K562 (cell line): ENCODE measurements around the gene DGKB. TPM values are rescaled to one million over a fixed set of nuclear protein-coding genes. Genes with fewer than 3 reads are reported as not detected.

Experiments used
- ATAC-seq: fragments of 200-7000 bp; cut with Tn5 transposase; 3 replicates; pipeline ENCODE4 v1.9.1; 2020; ENCODE audit warnings: moderate library complexity
- BruUV-seq: library from RNA; stranded (reverse); fragments of 400-500 nt; replicated peaks from 2 replicates; lab custom pipeline; 2021; lab: Mats Ljungman, UMichigan
- CTCF ChIA-PET: fragments of 300-600 bp; formaldehyde crosslinking; extraction: SDS; loops from one replicate; lab custom pipeline; 2021; ENCODE audit warnings: low intra/inter-chr PET ratio; lab: Yijun Ruan, JAX
- POLR2A ChIA-PET: fragments of 300-600, 350-650 bp; sonication (Branson Sonifier 250); formaldehyde crosslinking; extraction: SDS; loops from one replicate; lab custom pipeline; 2021; ENCODE audit warnings: antibody characterized with exemption, inconsistent platforms; lab: Yijun Ruan, JAX
- DNase-seq, 4 experiments: peaks; one replicate each; pipeline versions ENCODE4 v3.0.0 to v3.0.0-alpha.2; 2011 to 2018; ENCODE audit warnings: low spot score in 3 of 4, mixed read lengths in 3 of 4; ENCODE audit errors: extremely low read depth in 1 of 4
- FAIRE-seq: peaks from 2 replicates; lab custom pipeline; 2011; peaks lifted over from hg19 to GRCh38; lab: Jason Lieb, UNC
- H2AFZ ChIP-seq: 2 replicates; pipeline ENCODE4 v1.6.0; 2011; ENCODE audit warnings: low read depth, low read length, control low read depth, inconsistent platforms
- H3K27ac ChIP-seq: fragments of 200-600 bp; 3 replicates; pipeline ENCODE4 v1.8.0; 2011; ENCODE audit warnings: low read depth, mild to moderate bottlenecking, control low read depth, inconsistent platforms, low read length, moderate library complexity, mixed read lengths; ENCODE audit errors: extremely low read depth
- H3K27me3 ChIP-seq, 2 experiments: fragments of 300-600 bp in 1 of 2; 2 replicates in 1 of 2; 3 replicates in 1 of 2; pipeline versions ENCODE4 v1.6.0 to v1.8.0; 2011; ENCODE audit warnings: inconsistent platforms in 2 of 2, low read length in 2 of 2, mild to moderate bottlenecking in 1 of 2, mixed read lengths in 1 of 2, moderate library complexity in 1 of 2; ENCODE audit not compliant: control insufficient read depth in 2 of 2, insufficient read depth in 2 of 2
- H3K36me3 ChIP-seq: fragments of 300-600 bp; 3 replicates; pipeline ENCODE4 v1.8.0; 2011; ENCODE audit warnings: mild to moderate bottlenecking, low read length, inconsistent platforms; ENCODE audit not compliant: control insufficient read depth, insufficient read depth
- H3K4me1 ChIP-seq, 2 experiments: fragments of 200-600 bp in 1 of 2; replicated peaks in 1 of 2; 2 replicates in 1 of 2; 3 replicates in 1 of 2; pipeline versions ENCODE4 v1.5.1 to v1.8.0; 2011; ENCODE audit warnings: inconsistent platforms in 2 of 2, low read length in 2 of 2, mild to moderate bottlenecking in 1 of 2, mixed read lengths in 1 of 2, moderate library complexity in 1 of 2; ENCODE audit not compliant: control insufficient read depth in 2 of 2, insufficient read depth in 2 of 2
- H3K4me2 ChIP-seq: 2 replicates; pipeline ENCODE4 v1.6.1; 2011; ENCODE audit warnings: low read length, control low read depth, inconsistent platforms, mixed read lengths; ENCODE audit not compliant: insufficient read depth
- H3K4me3 ChIP-seq: fragments of 200-600 bp; sonication (generic), shearing (Covaris generic); 2 replicates; pipeline ENCODE4 v1.5.1; 2016; ENCODE audit warnings: control low read depth, inconsistent platforms
- H3K79me2 ChIP-seq: fragments of 200-600 bp; 3 replicates; pipeline ENCODE4 v1.8.0; 2011; ENCODE audit warnings: low read length, inconsistent platforms; ENCODE audit not compliant: control insufficient read depth, insufficient read depth
- H3K9ac ChIP-seq, 2 experiments: 2 replicates each; pipeline versions ENCODE4 v1.6.0 to v1.6.1; 2011; ENCODE audit warnings: low read depth in 2 of 2, low read length in 2 of 2, control low read depth in 1 of 2, inconsistent platforms in 1 of 2, mild to moderate bottlenecking in 1 of 2, mixed read lengths in 1 of 2; ENCODE audit not compliant: insufficient read depth in 1 of 2
- H3K9me1 ChIP-seq: one replicate; pipeline ENCODE4 v1.6.0; 2011; ENCODE audit warnings: inconsistent platforms, mild to moderate bottlenecking, low read length, moderate library complexity; ENCODE audit not compliant: control insufficient read depth, insufficient read depth
- H3K9me3 ChIP-seq: replicated peaks from 2 replicates; pipeline ENCODE4 v1.5.1; 2011; ENCODE audit warnings: low read depth, low read length, inconsistent platforms; ENCODE audit not compliant: control insufficient read depth, insufficient read depth
- H4K20me1 ChIP-seq: replicated peaks from 2 replicates; pipeline ENCODE4 v1.6.1; 2011; ENCODE audit warnings: low read length, inconsistent platforms, mixed read lengths; ENCODE audit not compliant: control insufficient read depth, insufficient read depth
- ARHGAP35 ChIP-seq: fragments of 450-650 bp; IDR thresholded peaks from 2 replicates; pipeline ENCODE4 v1.6.1; 2018; ENCODE audit not compliant: partially characterized antibody
- ASH1L ChIP-seq: fragments of 450-650 bp; IDR thresholded peaks from 2 replicates; pipeline ENCODE4 v1.6.1; 2018; ENCODE audit warnings: borderline replicate concordance, mild to moderate bottlenecking, low read depth; ENCODE audit not compliant: partially characterized antibody
- FIP1L1 ChIP-seq: fragments of 200-400 bp; formaldehyde crosslinking; IDR thresholded peaks from 2 replicates; pipeline ENCODE4 v1.6.1; 2018; ENCODE audit warnings: mild to moderate bottlenecking, low read depth, low read length; ENCODE audit not compliant: poor library complexity, severe bottlenecking
- GABPB2 ChIP-seq: fragments of 250-450 bp; sonication (Bioruptor Pico); conservative IDR thresholded peaks from 2 replicates; pipeline ENCODE4 v1.5.1; 2021; ENCODE audit warnings: mild to moderate bottlenecking
- HDAC3 ChIP-seq: fragments of 450-650 bp; IDR thresholded peaks from 2 replicates; pipeline ENCODE4 v1.6.1; 2018; ENCODE audit warnings: borderline replicate concordance, mild to moderate bottlenecking, moderate library complexity; ENCODE audit not compliant: partially characterized antibody
- HES1 ChIP-seq: fragments of 450-650 bp; IDR thresholded peaks from 2 replicates; pipeline ENCODE4 v1.6.1; 2016; ENCODE audit warnings: low read depth, mild to moderate bottlenecking, moderate library complexity
- KLF16 ChIP-seq: IDR thresholded peaks from 2 replicates; pipeline ENCODE4 v1.6.1; 2016; ENCODE audit warnings: antibody characterized with exemption
- NKRF ChIP-seq: fragments of 450-650 bp; IDR thresholded peaks from 2 replicates; pipeline ENCODE4 v1.6.1; 2016; ENCODE audit warnings: borderline replicate concordance
- NR1H2 ChIP-seq: sonication (generic); formaldehyde crosslinking; IDR thresholded peaks from 2 replicates; pipeline ENCODE4 v1.4.0; 2020; ENCODE audit warnings: mild to moderate bottlenecking, missing genetic modification reagents
- PYGO2 ChIP-seq: fragments of 450-650 bp; IDR thresholded peaks from 2 replicates; pipeline ENCODE4 v1.6.1; 2016; ENCODE audit warnings: mild to moderate bottlenecking, missing genetic modification characterization, moderate library complexity, missing compliant biosample characterization
- SMARCA5 ChIP-seq: fragments of 450-650 bp; IDR thresholded peaks from 2 replicates; pipeline ENCODE4 v1.6.1; 2016
- SMARCB1 ChIP-seq: IDR thresholded peaks from 2 replicates; pipeline ENCODE4 v1.6.1; 2011; ENCODE audit warnings: improper control_type of control experiment, low read depth; ENCODE audit not compliant: insufficient read length
- YY1 ChIP-seq, 3 experiments: IDR thresholded peaks; 2 replicates each; pipeline ENCODE4 v1.6.1; 2011; ENCODE audit warnings: low read length in 2 of 3, mild to moderate bottlenecking in 2 of 3, moderate library complexity in 2 of 3, borderline replicate concordance in 1 of 3, control low read depth in 1 of 3, low read depth in 1 of 3; ENCODE audit not compliant: insufficient read depth in 3 of 3, insufficient replicate concordance in 2 of 3, control insufficient read depth in 1 of 3, insufficient read length in 1 of 3; ENCODE audit errors: extremely low read depth in 1 of 3
- ZNF124 ChIP-seq: sonication (generic); formaldehyde crosslinking; IDR thresholded peaks from 2 replicates; pipeline ENCODE4 v1.8.1; 2022; ENCODE audit warnings: missing genetic modification reagents
- ZNF584 ChIP-seq: fragments of 200-800 bp; sonication (Bioruptor generic); IDR thresholded peaks from 2 replicates; pipeline ENCODE4 v1.6.1; 2016; ENCODE audit warnings: low read depth, mild to moderate bottlenecking, missing genetic modification characterization, missing compliant biosample characterization
- WGBS: fragments of 100-300 bp; shearing (Covaris generic); methylation state at CpG from one replicate; pipeline ENCODE4 v1.1.6; 2016; ENCODE audit warnings: low coverage, mixed read lengths; ENCODE audit not compliant: insufficient coverage; ENCODE audit errors: missing lambda C conversion rate; 5-methylcytosine and 5-hydroxymethylcytosine counted together
- in situ Hi-C: fragments of 300-500 bp; cut with MboI; formaldehyde crosslinking; loops from 4 replicates; pipeline ENCODE4 v1.15.0; 2018; ENCODE audit warnings: inconsistent platforms, mixed read lengths
- intact Hi-C: fragments of 100-400 bp; cut with micrococcal nuclease; formaldehyde crosslinking; loops from 2 replicates; pipeline ENCODE4 v1.14.2; 2022
- polyA plus RNA-seq, 8 experiments: library from polyadenylated mRNA; depleted of rRNA in 4 of 8; stranded (reverse) in 5 of 8; unstranded in 3 of 8; fragments of >200 nt; fragmentation: Nextera tagmentation in 2 of 8; fragmentation: Illumina TruSeq in 1 of 8; extraction: Ambion mirVana in 2 of 8; extraction: Trizol in 1 of 8; gene quantifications; 2 replicates each; pipeline versions ENCODE4 v1.2.1 to v1.2.3, GENCODE V29; 2011 to 2014; ENCODE audit warnings: inconsistent platforms in 1 of 8, missing spikeins in 1 of 8
- total RNA-seq, 7 experiments: library from RNA; depleted of rRNA in 6 of 7; stranded (reverse); fragments of >200 nt in 6 of 7; fragmentation: Illumina TruSeq in 2 of 7; extraction: Trizol in 2 of 7; gene quantifications; 2 replicates each; pipeline versions ENCODE4 v1.2.1 to v1.2.3, GENCODE V29; 2011 to 2021; ENCODE audit warnings: low replicate concordance in 1 of 7
- TF ChIP-seq, protein P1 (sequence below): fragments of 450-650 bp; conservative IDR thresholded peaks from 2 replicates; pipeline ENCODE4 v1.6.1; 2016; ENCODE audit warnings: missing genetic modification characterization, low read depth, mild to moderate bottlenecking, missing compliant biosample characterization, moderate library complexity

DGKB gene
- total and polyA plus RNA-seq, 9 of the 15 experiments (the other 6 are each of a cell fraction or from before 2014, with no cell fraction given) = 0.01 TPM; not detected in 8

GRCh38 chr7:14833707-14834106 lies 68.8 kb downstream of the DGKB start:
- in situ Hi-C loops = no loop called here
- intact Hi-C loops = no loop called here
- H3K27me3 ChIP-seq = no peaks in the 10 kb centered on the region
- ATAC-seq = no peak
- no peak overlapping the region for H3K9ac ChIP-seq
- no peak overlapping the region for H2AFZ ChIP-seq
- ChIA-PET POLR2A (no interaction called here), CTCF (no interaction called here)
- H3K36me3 ChIP-seq = no peaks in the 10 kb centered on the region
- H3K4me3 ChIP-seq = no peak overlapping the region
- FAIRE-seq = no peak
- no peaks in the 10 kb centered on the region for H3K9me1 ChIP-seq
- BruUV-seq = no TSS peak
- H3K4me1 ChIP-seq = no peaks in the 10 kb centered on the region
- no peaks in the 10 kb centered on the region for H3K79me2 ChIP-seq
- H4K20me1 ChIP-seq = no peaks in the 10 kb centered on the region
- H3K27ac ChIP-seq = no peak overlapping the region
- no peak for DNase-seq
- no peaks in the 10 kb centered on the region for H3K9me3 ChIP-seq
- no peak overlapping the region for H3K4me2 ChIP-seq
- 2% methylated on average over 3 of the region's 3 CpGs for WGBS
- TF ChIP-seq KLF16 = no peak
- TF ChIP-seq ASH1L = no peak
- no peak for TF ChIP-seq SMARCB1
- no peak for TF ChIP-seq FIP1L1
- TF ChIP-seq, protein P1, sequence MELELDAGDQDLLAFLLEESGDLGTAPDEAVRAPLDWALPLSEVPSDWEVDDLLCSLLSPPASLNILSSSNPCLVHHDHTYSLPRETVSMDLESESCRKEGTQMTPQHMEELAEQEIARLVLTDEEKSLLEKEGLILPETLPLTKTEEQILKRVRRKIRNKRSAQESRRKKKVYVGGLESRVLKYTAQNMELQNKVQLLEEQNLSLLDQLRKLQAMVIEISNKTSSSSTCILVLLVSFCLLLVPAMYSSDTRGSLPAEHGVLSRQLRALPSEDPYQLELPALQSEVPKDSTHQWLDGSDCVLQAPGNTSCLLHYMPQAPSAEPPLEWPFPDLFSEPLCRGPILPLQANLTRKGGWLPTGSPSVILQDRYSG (tag) = no peak
- TF ChIP-seq NR1H2 (CRISPR knock-in tag) = no peak
- no peak for TF ChIP-seq GABPB2 (CRISPR knock-in tag)
- TF ChIP-seq SMARCA5 = no peak
- no peak for TF ChIP-seq HDAC3
- no peak for TF ChIP-seq PYGO2 (tag)
- TF ChIP-seq ZNF584 (CRISPR knock-in tag) = no peak
- no peak for TF ChIP-seq NKRF
- no peak for TF ChIP-seq YY1 (IDR thresholded peaks at IDR 0.05; ENCODE audit: borderline replicate concordance in 1 of 3, control insufficient read depth in 1 of 3, extremely low read depth in 1 of 3, insufficient read depth in 3 of 3, insufficient read length in 1 of 3, insufficient replicate concordance in 2 of 3, low read depth in 1 of 3, low read length in 2 of 3)
- no peak for TF ChIP-seq ARHGAP35
- TF ChIP-seq HES1 = no peak
- TF ChIP-seq ZNF124 = no peak
